ENCODE measurements around the gene MCFD2. TPM values are rescaled to one million over a fixed set of nuclear protein-coding genes. Genes with fewer than 3 reads are reported as not detected.

MCFD2 gene
- total RNA-seq, 1 donor, result 265 TPM

- DNase-seq (ENCODE audit: low read depth), result peak; percentile 99
- TF ChIP-seq, protein P1, sequence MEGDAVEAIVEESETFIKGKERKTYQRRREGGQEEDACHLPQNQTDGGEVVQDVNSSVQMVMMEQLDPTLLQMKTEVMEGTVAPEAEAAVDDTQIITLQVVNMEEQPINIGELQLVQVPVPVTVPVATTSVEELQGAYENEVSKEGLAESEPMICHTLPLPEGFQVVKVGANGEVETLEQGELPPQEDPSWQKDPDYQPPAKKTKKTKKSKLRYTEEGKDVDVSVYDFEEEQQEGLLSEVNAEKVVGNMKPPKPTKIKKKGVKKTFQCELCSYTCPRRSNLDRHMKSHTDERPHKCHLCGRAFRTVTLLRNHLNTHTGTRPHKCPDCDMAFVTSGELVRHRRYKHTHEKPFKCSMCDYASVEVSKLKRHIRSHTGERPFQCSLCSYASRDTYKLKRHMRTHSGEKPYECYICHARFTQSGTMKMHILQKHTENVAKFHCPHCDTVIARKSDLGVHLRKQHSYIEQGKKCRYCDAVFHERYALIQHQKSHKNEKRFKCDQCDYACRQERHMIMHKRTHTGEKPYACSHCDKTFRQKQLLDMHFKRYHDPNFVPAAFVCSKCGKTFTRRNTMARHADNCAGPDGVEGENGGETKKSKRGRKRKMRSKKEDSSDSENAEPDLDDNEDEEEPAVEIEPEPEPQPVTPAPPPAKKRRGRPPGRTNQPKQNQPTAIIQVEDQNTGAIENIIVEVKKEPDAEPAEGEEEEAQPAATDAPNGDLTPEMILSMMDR (IDR thresholded peaks at IDR 0.05; ENCODE audit: insufficient read depth, low read length), result no peak
Observed at GRCh38 chr2:46858702-46859090, 56.9 kb downstream of the MCFD2 start.

GRCh38 chr2:46857871-46858701 lies 57.5 kb downstream of the MCFD2 start:
- H3K4me3 ChIP-seq (ENCODE audit: low read depth, low read length), result no peak overlapping the region
- TF ChIP-seq, protein P1 (IDR thresholded peaks at IDR 0.05; ENCODE audit: insufficient read depth, low read length), result no peak
- peak; percentile 98 for DNase-seq (ENCODE audit: low read depth)

More at GRCh38 chr2:46858702-46859090, 56.9 kb downstream of the MCFD2 start:
- no peak overlapping the region for H3K4me3 ChIP-seq (ENCODE audit: low read depth, low read length)

DNA sequence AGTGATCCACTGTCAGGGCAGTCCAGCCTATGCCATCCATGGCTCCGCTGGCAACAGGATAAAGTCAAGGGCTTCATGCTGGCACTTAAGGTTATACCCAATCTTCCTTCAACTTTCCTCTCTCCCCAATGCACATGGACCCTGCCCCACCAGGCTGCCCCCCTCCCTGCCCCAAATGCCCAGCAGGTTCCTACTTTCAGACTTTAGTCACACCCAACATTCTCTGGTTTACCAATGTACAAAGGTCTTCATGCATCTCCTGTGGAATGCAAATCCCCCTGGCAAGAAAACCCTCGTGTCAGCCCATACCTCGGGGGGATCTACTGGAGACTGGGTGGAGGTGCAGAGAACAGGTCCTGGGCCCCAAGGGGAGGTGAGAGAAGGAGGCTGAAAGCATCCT lies 59.3 kb downstream of the MCFD2 start:
- TF ChIP-seq, protein P1 (IDR thresholded peaks at IDR 0.05; ENCODE audit: insufficient read depth, low read length), result no peak
- no peak overlapping the region for H3K4me3 ChIP-seq (ENCODE audit: low read depth, low read length)
- no peak for DNase-seq (ENCODE audit: low read depth)

- no peak for DNase-seq (ENCODE audit: low read depth)
- TF ChIP-seq, protein P1 (IDR thresholded peaks at IDR 0.05; ENCODE audit: insufficient read depth, low read length), result no peak
- no peak overlapping the region for H3K4me3 ChIP-seq (ENCODE audit: low read depth, low read length)
Observed at GRCh38 chr2:46855805-46856204, 59.8 kb downstream of the MCFD2 start.

- TF ChIP-seq, protein P1 (IDR thresholded peaks at IDR 0.05; ENCODE audit: insufficient read depth, low read length), result no peak
- DNase-seq (ENCODE audit: low read depth), result peak; percentile 65
- H3K4me3 ChIP-seq (ENCODE audit: low read depth, low read length), result no peak overlapping the region
Observed at GRCh38 chr2:46854260-46854659, 61.3 kb downstream of the MCFD2 start.

DNA sequence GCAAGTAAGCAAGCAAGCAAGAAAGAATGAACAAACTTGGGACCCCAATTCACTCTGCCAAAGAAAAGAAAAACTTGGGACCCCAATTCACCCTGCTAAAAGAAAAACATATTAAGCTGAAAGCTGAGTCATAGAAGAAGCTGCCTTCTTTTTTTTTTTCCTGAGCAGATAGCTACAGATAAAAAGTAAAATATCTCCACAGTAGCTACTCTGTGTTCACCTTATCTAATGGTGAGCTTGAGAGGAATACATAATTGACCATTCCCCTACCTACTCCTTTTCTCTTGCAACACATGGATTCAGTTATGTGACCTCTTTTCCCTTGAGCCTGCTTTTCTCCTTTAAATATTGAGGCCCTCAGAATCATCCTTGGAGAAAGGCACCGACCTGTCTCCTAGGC lies 63.0 kb downstream of the MCFD2 start:
- no peak overlapping the region for H3K4me3 ChIP-seq (ENCODE audit: low read depth, low read length)
- DNase-seq (ENCODE audit: low read depth), result no peak
- TF ChIP-seq, protein P1 (IDR thresholded peaks at IDR 0.05; ENCODE audit: insufficient read depth, low read length), result no peak

Measured in fibroblast of the aortic adventitia (primary cell).